Thymus (tissue), 11 donors: ENCODE data around the gene DMTF1. TPM values are rescaled to one million over a fixed set of nuclear protein-coding genes. Genes with fewer than 3 reads are reported as not detected.
"Not testable (repeated sequence)": the region's sequence is repeated elsewhere in the genome, so short reads cannot be mapped to it uniquely, and the experiment has no call there.

Experiments used
- DNase-seq, 9 donors: peaks; one replicate each; pipeline ENCODE4 v3.0.0-alpha.2; 2013; ENCODE audit warnings: low spot score in 9 of 9, low read depth in 6 of 9, missing footprints in 1 of 9
- H3K27ac ChIP-seq, 2 donors: one replicate each; pipeline ENCODE4 v1.5.1; 2013; ENCODE audit warnings: control low read depth in 1 of 2, low read depth in 1 of 2, low read length in 1 of 2, mild to moderate bottlenecking in 1 of 2, moderate library complexity in 1 of 2
- H3K27me3 ChIP-seq, 2 donors: one replicate each; pipeline ENCODE4 v1.5.1; 2013; ENCODE audit warnings: low read length in 1 of 2; ENCODE audit not compliant: control insufficient read depth in 2 of 2, insufficient read depth in 1 of 2
- H3K36me3 ChIP-seq, 2 donors: one replicate each; pipeline ENCODE4 v1.5.1; 2013; ENCODE audit warnings: low read length in 1 of 2, mild to moderate bottlenecking in 1 of 2, moderate library complexity in 1 of 2; ENCODE audit not compliant: control insufficient read depth in 2 of 2, insufficient read depth in 2 of 2
- H3K4me1 ChIP-seq, 2 donors: one replicate each; pipeline ENCODE4 v1.5.1; 2013; ENCODE audit warnings: low read length in 2 of 2; ENCODE audit not compliant: control insufficient read depth in 2 of 2, insufficient read depth in 2 of 2
- H3K4me3 ChIP-seq, 2 donors: one replicate each; pipeline ENCODE4 v1.5.1; 2013; ENCODE audit warnings: low read length in 2 of 2, control low read depth in 1 of 2, mild to moderate bottlenecking in 1 of 2
- H3K9me3 ChIP-seq, 2 donors: one replicate each; pipeline ENCODE4 v1.5.1; 2013; ENCODE audit warnings: low read length in 1 of 2, mild to moderate bottlenecking in 1 of 2; ENCODE audit not compliant: control insufficient read depth in 2 of 2, insufficient read depth in 1 of 2
- WGBS: extraction: QIAGEN DNeasy Blood & Tissue Kit; methylation state at CpG from one replicate; pipeline ENCODE4 v1.1.7; 2013; 5-methylcytosine and 5-hydroxymethylcytosine counted together
- polyA plus RNA-seq: library from polyadenylated mRNA; stranded (reverse); fragments of 200-250 nt; gene quantifications from one replicate; pipeline ENCODE4 v1.2.3, GENCODE V29; 2013
- total RNA-seq: library from RNA; stranded (reverse); fragments of 120-200 nt; gene quantifications from one replicate; pipeline ENCODE4 v1.2.4, GENCODE V29; 2013
- donor health status: healthy.

The DMTF1 gene
- total and polyA plus RNA-seq, 2 donors: 71.3 to 87.7 TPM

- H3K36me3 ChIP-seq, H3K4me1 ChIP-seq, DNase-seq, H3K4me3 ChIP-seq, H3K27me3 ChIP-seq, H3K9me3 ChIP-seq, H3K27ac ChIP-seq: not testable (repeated sequence)
- WGBS: 92% methylated on average over 5 of the region's 5 CpGs
Observed at GRCh38 chr7:87245671-87246070, 93.4 kb downstream of the DMTF1 start.

Other genes starting within 250 kb of the DMTF1 start
- 5.3 TPM for gene ELAPOR2, start 92.8 kb upstream of the DMTF1 start, total RNA-seq
- gene ELAPOR2, start 92.8 kb upstream of the DMTF1 start, polyA plus RNA-seq: 4.5 TPM
- gene TMEM243, start 67.3 kb downstream of the DMTF1 start, total RNA-seq: 52.7 TPM
- 89.2 TPM for gene TMEM243, start 67.3 kb downstream of the DMTF1 start, polyA plus RNA-seq
- 6.8 TPM for gene CROT, start 193.2 kb downstream of the DMTF1 start, total RNA-seq
- 17.0 TPM for gene CROT, start 193.2 kb downstream of the DMTF1 start, polyA plus RNA-seq